Fibroblast of mammary gland (primary cell): Measurements from ENCODE around the gene SLC44A2.

Experiments
- DNase-seq: peaks from one replicate; pipeline ENCODE4 v3.0.0-alpha.2; 2010; ENCODE audit warnings: low read depth
- H3K4me3 ChIP-seq: 2 replicates; pipeline ENCODE4 v1.5.1; 2011; ENCODE audit warnings: low read depth, mild to moderate bottlenecking, low read length, moderate library complexity; ENCODE audit not compliant: control insufficient read depth
- CTCF ChIP-seq: conservative IDR thresholded peaks from 2 replicates; pipeline ENCODE4 v1.5.1; 2011; ENCODE audit warnings: low read depth, low read length, inconsistent platforms; ENCODE audit not compliant: control insufficient read depth, insufficient read depth

The SLC44A2 gene

GRCh38 chr19:10646456-10647159 lies 21.3 kb downstream of the SLC44A2 start:
- TF ChIP-seq CTCF = no peak
- DNase-seq = no peak

GRCh38 chr19:10648360-10648759 lies 23.0 kb downstream of the SLC44A2 start:
- no peak for TF ChIP-seq CTCF
- DNase-seq = no peak
- no peak overlapping the region for H3K4me3 ChIP-seq

More at GRCh38 chr19:10646456-10647159, 21.3 kb downstream of the SLC44A2 start:
- H3K4me3 ChIP-seq = no peak overlapping the region

GRCh38 chr19:10651851-10652250 lies 26.5 kb downstream of the SLC44A2 start:
- TF ChIP-seq CTCF = no peak
- no peak overlapping the region for H3K4me3 ChIP-seq
- DNase-seq = no peak

- peak overlapping the region; percentile 78 for H3K4me3 ChIP-seq
- DNase-seq = no peak
- no peak for TF ChIP-seq CTCF
Measured at GRCh38 chr19:10653482-10653731, 28.1 kb downstream of the SLC44A2 start.

GRCh38 chr19:10653732-10654609 lies 28.6 kb downstream of the SLC44A2 start, which contains the start of gene ILF3:
Gene ILF3 (plus strand): TSS chr19:10654346. CDS start chr19:10670606, 16,260 bp downstream.
- TF ChIP-seq CTCF = no peak
- DNase-seq = peak; percentile 100
- peak within 1 kb of the TSS; percentile 78 for H3K4me3 ChIP-seq

GRCh38 chr19:10654610-10655456 lies 29.5 kb downstream of the SLC44A2 start:
- DNase-seq = no peak
- TF ChIP-seq CTCF = no peak
- peak overlapping the region; percentile 78 for H3K4me3 ChIP-seq
